KG1 (cell line): Measurements from ENCODE around the gene TRIM3.

Experiments
- DNase-seq: peaks from one replicate; lab custom pipeline; 2025; lab: John Stamatoyannopoulos, UW

The TRIM3 gene

GRCh38 chr11:6480299-6480914 is 6.7 kb upstream of the TRIM3 start:
- no peak for DNase-seq

- DNase-seq: no peak
These were observed 2.8 kb upstream of the TRIM3 start for GRCh38 chr11:6476571-6476970.

GRCh38 chr11:6475936-6476335 is 2.2 kb upstream of the TRIM3 start:
- no peak for DNase-seq

GRCh38 chr11:6474806-6475500 is 1.2 kb upstream of the TRIM3 start:
- DNase-seq: no peak

GRCh38 chr11:6474413-6474792 is 662 bp upstream of the TRIM3 start:
- no peak for DNase-seq

GRCh38 chr11:6472934-6473333 is 807 bp downstream of the TRIM3 start:
- no peak for DNase-seq

GRCh38 chr11:6469599-6469998 is 4.1 kb downstream of the TRIM3 start:
- no peak for DNase-seq

- no peak for DNase-seq
These were observed 4.8 kb downstream of the TRIM3 start for GRCh38 chr11:6468712-6469495.

- no peak for DNase-seq
These were observed 14.7 kb downstream of the TRIM3 start for GRCh38 chr11:6459099-6459450.

GRCh38 chr11:6458352-6459098 is 15.2 kb downstream of the TRIM3 start:
- no peak for DNase-seq

- DNase-seq: no peak
These were observed 16.0 kb downstream of the TRIM3 start for GRCh38 chr11:6457581-6458320.

- no peak for DNase-seq
These were observed 17.2 kb downstream of the TRIM3 start for GRCh38 chr11:6456361-6457073.

GRCh38 chr11:6455070-6455469 is 18.7 kb downstream of the TRIM3 start:
- DNase-seq: no peak

- DNase-seq: no peak
These were observed 20.6 kb downstream of the TRIM3 start for GRCh38 chr11:6453152-6453551.

GRCh38 chr11:6452219-6452618 is 21.5 kb downstream of the TRIM3 start:
- DNase-seq: no peak

- no peak for DNase-seq
These were observed 25.2 kb downstream of the TRIM3 start for GRCh38 chr11:6448574-6448973.

- no peak for DNase-seq
These were observed 30.3 kb downstream of the TRIM3 start for GRCh38 chr11:6443269-6444003.

GRCh38 chr11:6442441-6442840 is 31.3 kb downstream of the TRIM3 start:
- DNase-seq: no peak

- DNase-seq: no peak
These were observed 32.8 kb downstream of the TRIM3 start, which contains the start of gene HPX for GRCh38 chr11:6440906-6441358. TSS of gene HPX (minus strand) at chr11:6440987. CDS start at chr11:6440963, 24 bp downstream.

- DNase-seq: no peak
These were observed 34.7 kb downstream of the TRIM3 start for GRCh38 chr11:6438979-6439571.
